ENCODE results near the gene PHB1. TPM values are rescaled to one million over a fixed set of nuclear protein-coding genes. Genes with fewer than 3 reads are reported as not detected.

Gene PHB1
- total RNA-seq, 1 experiment from 2014 or later = 325 TPM

DNA sequence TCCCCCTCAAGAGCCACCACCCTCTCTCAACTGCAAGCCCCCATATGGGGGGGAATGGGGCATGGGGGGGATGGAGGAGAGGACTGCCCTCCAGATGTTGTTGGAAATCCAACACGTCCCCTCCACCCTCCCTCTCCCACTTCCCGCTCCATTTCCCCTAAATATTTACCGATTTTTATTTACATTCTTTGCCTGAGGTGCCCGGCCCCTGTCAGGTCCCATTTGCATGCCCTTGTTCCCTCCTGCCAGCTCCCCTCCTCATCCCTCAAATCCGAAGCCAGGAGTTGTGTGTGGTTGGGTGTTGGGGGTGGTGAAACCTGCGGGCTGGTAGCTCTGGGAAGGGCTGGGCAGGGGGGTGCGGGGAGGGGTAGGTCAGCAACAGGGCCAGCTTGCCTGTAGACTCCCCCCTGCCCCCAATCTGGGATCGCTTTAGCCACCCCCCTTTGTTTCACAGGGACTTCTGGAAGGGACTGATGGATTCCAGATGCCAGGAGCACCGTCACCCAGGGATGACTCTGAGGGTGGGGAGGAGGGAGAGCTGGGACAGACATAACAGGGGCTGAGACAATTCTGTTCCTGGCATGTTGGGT is 40.7 kb upstream of the PHB1 start:
- no peaks in the 10 kb centered on the region for H3K79me1 ChIP-seq (ENCODE audit: insufficient read depth, low read depth, low read length, poor library complexity, severe bottlenecking)
- no peak overlapping the region for H3K56ac ChIP-seq (ENCODE audit: insufficient read length, low read depth, low read length)

More for the DNA sequence above, 40.7 kb upstream of the PHB1 start:
- Histone ChIP-seq H3K23me2 (ENCODE audit: insufficient read length, low read depth, low read length, poor library complexity, severe bottlenecking) (no peaks in the 10 kb centered on the region), H3K4me2 (ENCODE audit: insufficient read depth, insufficient read length, low read length) (no peak overlapping the region), H3K23ac (ENCODE audit: insufficient read length, low read depth, low read length) (no peak overlapping the region), H2BK120ac (ENCODE audit: low read depth, low read length, poor library complexity, severe bottlenecking) (no peak overlapping the region), H3K27me3 (ENCODE audit: insufficient read depth, low read length) (no peaks in the 10 kb centered on the region; the same call in 1 of the 2 replicates), H3K14ac (ENCODE audit: insufficient read depth, low read length) (no peak overlapping the region), H4K91ac (ENCODE audit: insufficient read length, low read depth, low read length) (no peak overlapping the region), H3K18ac (ENCODE audit: insufficient read length, low read depth, low read length) (no peak overlapping the region), H3K4me1 (ENCODE audit: insufficient read depth, low read length) (peaks cover 8% of the 10 kb centered on the region; the same call in 1 of the 2 replicates), H4K5ac (ENCODE audit: insufficient read length, low read depth, low read length) (no peak overlapping the region), H3K4ac (ENCODE audit: low read depth, low read length) (no peak overlapping the region), H3K9me3 (ENCODE audit: control insufficient read depth, low read depth, low read length) (no peaks in the 10 kb centered on the region), H2BK15ac (ENCODE audit: low read depth, low read length) (no peak overlapping the region), H3K27ac (ENCODE audit: insufficient read length, low read depth, low read length) (no peak overlapping the region), H3K9ac (ENCODE audit: extremely low read depth, insufficient read length, low read length) (no peak overlapping the region), H2BK12ac (ENCODE audit: insufficient read length, low read depth, low read length) (no peak overlapping the region), H3K79me2 (ENCODE audit: insufficient read depth, low read length) (no peaks in the 10 kb centered on the region), H2BK5ac (ENCODE audit: insufficient read length, low read length) (no peak overlapping the region), H2BK20ac (ENCODE audit: low read depth, low read length, poor library complexity, severe bottlenecking) (no peak overlapping the region), H4K8ac (replicated peaks; ENCODE audit: insufficient read length, low read depth, low read length) (no peak overlapping the region), H4K20me1 (ENCODE audit: control insufficient read depth, insufficient read depth, insufficient read length) (no peaks in the 10 kb centered on the region), H2AFZ (ENCODE audit: low read length) (no peak overlapping the region), H2AK5ac (ENCODE audit: insufficient read length, low read length) (no peak overlapping the region), H3T11ph (ENCODE audit: low read length) (no peak overlapping the region)
- TF ChIP-seq, protein P1, sequence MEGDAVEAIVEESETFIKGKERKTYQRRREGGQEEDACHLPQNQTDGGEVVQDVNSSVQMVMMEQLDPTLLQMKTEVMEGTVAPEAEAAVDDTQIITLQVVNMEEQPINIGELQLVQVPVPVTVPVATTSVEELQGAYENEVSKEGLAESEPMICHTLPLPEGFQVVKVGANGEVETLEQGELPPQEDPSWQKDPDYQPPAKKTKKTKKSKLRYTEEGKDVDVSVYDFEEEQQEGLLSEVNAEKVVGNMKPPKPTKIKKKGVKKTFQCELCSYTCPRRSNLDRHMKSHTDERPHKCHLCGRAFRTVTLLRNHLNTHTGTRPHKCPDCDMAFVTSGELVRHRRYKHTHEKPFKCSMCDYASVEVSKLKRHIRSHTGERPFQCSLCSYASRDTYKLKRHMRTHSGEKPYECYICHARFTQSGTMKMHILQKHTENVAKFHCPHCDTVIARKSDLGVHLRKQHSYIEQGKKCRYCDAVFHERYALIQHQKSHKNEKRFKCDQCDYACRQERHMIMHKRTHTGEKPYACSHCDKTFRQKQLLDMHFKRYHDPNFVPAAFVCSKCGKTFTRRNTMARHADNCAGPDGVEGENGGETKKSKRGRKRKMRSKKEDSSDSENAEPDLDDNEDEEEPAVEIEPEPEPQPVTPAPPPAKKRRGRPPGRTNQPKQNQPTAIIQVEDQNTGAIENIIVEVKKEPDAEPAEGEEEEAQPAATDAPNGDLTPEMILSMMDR (conservative IDR thresholded peaks at IDR 0.05) = no peak
- H3K27ac Mint-ChIP-seq = no peak overlapping the region
- H3K27me3 Mint-ChIP-seq (ENCODE audit: low read depth) = peaks cover 11% of the 10 kb centered on the region
- peaks cover 46 to 51% of the 10 kb centered on the region in 2 experiments for H3K4me1 Mint-ChIP-seq
- no peaks in the 10 kb centered on the region; a peak in 1 of 5 replicates for H3K9me3 Mint-ChIP-seq
- H3K4me3 Mint-ChIP-seq = no peak overlapping the region
- H3K36me3 Mint-ChIP-seq (ENCODE audit: insufficient read depth in 1 of 3, low read depth in 3 of 3) = no peaks in the 10 kb centered on the region
- no CpG with 5 or more reads among the region's 9 CpGs for WGBS (ENCODE audit: extremely low coverage, insufficient read length, low lambda C conversion rate)
- no peak for DNase-seq

Measured in H9 (cell line).